ENCODE data around the gene STAG3. TPM values are rescaled to one million over a fixed set of nuclear protein-coding genes. Genes with fewer than 3 reads are reported as not detected.
"Not testable (repeated sequence)": the region's sequence is repeated elsewhere in the genome, so short reads cannot be mapped to it uniquely, and the experiment has no call there.

The STAG3 gene
- total RNA-seq, 1 donor from 2014 or later: 0.13 TPM

DNA sequence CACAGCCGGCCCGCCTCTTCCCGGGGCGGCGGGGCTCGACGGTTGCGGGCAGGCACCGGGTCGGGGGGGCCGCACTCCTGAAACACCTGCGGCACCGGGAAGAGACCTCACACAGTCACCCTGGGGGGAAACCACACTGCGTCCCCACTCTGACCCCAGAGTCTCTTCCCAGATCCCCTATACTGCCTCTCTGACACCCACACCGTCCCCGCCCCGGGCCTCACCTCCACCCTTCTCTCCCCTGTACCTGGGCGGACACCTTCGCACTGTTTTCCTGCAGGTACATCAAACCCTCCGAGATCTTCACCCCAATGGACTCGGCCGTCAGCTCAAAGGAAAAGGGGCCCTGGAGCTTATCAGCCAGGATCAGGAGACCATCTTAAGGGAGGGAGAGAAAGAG, 5.9 kb upstream of the STAG3 start:
- DNase-seq (ENCODE audit: low read depth in 2 of 2): no peak

DNA sequence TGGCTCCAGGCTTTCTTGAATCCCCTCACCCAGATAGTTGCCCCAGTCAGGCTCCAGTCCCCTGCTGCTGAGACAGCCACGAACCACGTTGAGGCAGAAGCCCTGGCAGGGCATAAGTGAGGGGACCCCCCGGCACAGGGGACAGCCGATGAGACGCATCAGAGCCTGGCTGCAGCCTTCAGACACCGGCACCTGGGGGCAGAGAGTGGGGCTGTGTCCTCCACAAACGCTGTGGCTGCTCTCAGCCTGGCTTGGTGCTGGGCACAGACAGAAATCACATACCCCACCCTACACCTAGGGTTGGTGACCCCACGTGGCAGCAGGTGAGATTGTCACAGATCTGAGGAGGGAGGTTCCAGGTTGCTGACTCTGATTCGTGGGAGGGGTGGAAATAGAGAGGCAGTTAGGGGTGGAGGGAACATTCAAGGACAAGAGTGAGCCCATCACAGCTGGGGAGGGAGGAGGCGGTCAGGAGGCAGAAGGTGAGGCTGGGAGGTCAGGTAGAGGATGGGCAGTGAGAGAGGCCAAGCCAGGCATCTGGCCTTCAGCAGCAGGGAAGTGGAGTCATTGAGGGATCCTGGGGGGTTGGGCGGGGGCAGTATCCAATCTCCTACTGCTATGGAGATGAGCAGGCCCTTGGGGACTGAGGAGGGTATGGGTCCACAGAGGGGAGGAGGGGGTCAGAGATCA, 3.8 kb upstream of the STAG3 start:
- DNase-seq (ENCODE audit: low read depth in 2 of 2): no peak

GRCh38 chr7:100174582-100174981, 3.1 kb upstream of the STAG3 start:
- DNase-seq (ENCODE audit: low read depth in 2 of 2): no peak

DNA sequence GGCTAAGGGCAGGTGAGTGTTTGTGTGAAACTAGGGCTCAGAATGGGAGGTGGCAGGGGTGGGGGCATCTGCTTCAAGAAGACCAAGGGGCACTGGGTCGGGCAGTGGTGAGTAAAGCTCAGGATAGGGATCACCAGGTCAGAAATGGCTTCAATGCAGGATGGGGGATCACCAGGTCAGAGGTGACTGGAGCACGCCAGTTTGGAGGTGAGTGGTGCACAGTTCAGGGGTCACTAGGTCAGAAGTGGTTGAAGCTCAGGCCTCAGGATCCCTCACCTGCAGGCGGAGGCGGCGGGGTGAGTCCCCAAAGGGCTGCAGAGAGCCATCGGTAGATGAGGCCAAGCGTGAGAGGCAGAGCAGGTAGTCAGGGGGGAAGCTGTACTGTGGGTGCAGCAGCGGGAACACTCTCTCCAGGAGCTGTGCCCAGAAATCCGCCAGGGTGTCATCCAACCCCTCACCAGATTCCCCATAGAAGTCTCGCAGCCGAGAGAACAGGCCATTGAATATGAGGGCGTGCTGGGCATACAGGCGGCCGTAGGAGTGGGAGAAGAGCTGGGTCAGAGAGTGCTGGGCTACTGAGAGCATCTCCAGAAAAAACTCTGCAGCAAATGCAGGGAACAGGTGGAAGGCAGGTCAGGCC, 2.3 kb upstream of the STAG3 start:
- no peak for DNase-seq (ENCODE audit: low read depth in 2 of 2)

DNA sequence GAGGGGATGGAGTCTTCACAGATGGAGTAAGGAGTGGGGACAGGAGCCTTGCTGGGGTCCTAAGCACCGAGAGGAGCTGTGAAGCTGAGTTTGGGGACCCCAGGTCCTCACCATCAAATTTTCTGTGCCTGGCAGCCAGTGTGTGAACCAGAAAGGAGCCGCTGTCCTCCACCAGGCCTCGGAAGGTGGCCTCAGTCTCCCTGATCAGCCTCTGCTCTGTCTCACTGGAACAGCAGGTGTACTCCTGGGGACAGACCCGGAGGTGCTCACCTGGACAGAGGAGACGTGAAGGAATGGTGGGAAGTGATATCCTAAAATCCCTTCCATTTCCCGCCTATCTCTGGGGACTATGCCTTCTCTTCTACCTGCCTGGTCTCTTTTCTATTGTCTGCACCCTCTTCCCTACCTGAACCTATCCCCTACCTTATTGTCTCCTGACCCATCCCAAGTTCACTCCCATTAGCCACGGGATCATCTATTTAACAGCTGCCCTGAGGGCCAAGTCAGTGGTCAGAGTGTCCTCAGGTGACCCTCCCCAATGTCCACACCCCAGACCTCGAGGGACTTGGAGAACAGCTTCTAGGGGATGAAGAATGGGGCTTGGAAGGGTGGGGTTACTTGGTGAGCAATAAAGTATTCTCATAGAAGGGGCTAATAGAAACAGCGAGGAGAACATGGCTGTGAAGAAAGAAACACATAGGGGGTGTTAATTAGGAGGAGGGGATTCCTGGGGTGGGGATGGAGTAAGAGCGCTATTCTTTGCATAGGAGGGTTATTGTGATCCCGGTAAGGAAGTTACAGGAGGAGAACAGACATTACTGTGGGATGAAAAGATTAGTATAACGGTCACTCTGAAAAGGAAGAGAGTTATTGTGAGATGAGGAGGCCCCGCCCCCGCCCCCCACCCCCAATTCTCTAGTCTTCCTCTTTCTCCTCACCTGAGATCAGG, 1.3 kb upstream of the STAG3 start:
- DNase-seq (ENCODE audit: low read depth in 2 of 2): no peak

DNA sequence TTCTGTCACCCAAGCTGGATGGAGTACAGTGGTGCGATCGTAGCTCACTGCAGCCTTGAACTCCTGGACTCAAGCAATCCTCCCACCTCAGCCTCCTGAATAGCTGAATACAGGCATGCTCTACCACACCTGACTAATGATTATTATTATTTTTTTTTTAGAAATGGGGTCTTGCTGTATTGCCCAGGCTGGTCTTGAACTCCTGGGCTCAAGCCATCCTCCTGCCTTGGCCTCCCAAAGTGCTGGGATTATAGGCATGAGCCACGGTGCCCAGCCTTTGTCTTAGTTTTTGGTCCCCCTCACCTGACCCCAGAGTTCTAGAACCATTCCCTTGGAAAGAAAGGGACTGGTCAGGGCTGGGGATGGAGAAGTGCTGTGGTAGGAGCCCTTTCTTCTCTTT, 2.4 kb downstream of the STAG3 start:
- not testable (repeated sequence) for DNase-seq (ENCODE audit: low read depth in 2 of 2)

- DNase-seq (ENCODE audit: low read depth in 2 of 2): not testable (repeated sequence)
These were observed 4.9 kb downstream of the STAG3 start for GRCh38 chr7:100182616-100183015.

DNA sequence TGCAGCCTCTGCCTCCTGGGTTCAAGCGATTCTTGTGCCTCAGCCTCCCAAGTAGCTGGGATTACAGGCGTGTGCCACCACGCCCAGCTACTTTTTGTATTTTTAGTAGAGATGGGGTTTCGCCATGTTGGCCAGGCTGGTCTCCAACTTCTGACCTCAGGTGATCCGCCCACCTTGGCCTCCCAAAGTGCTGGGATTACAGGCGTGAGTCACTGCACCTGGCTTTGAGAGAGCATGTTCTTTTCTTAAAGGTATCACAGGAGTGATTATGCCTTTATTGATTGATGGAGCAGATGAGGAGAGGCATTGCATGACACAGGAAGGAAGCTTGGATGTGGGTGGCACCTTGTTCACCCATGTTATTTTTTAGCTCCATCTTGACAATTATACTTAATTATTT, 5.4 kb downstream of the STAG3 start:
- DNase-seq (ENCODE audit: low read depth in 2 of 2): not testable (repeated sequence)

DNA sequence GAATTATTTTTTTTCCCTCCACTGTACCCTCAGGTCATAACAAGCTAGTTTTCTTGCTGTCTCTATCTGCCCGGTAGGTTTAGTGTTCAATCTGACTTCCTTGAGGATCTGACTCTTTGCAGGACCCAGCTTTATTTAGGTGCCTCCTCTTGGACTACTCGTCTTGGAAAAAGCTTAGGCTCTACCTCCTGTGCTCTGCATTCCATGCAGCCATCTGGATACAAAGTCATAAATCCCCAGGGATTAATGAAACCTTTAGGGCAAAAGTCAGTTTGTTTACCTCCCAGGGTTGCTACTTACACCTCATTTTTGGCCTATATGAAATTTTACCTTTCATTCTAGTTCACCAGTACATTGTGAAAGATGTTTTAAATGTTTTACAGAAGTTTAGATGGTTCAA, 8.0 kb downstream of the STAG3 start:
- DNase-seq (ENCODE audit: low read depth in 2 of 2): no peak

GRCh38 chr7:100189061-100189460, 11.3 kb downstream of the STAG3 start:
- DNase-seq (ENCODE audit: low read depth in 2 of 2): no peak

- peak; percentile 30 to 63 for DNase-seq (ENCODE audit: low read depth in 2 of 2)
These were observed 12.5 kb downstream of the STAG3 start for GRCh38 chr7:100190048-100190711.

DNA sequence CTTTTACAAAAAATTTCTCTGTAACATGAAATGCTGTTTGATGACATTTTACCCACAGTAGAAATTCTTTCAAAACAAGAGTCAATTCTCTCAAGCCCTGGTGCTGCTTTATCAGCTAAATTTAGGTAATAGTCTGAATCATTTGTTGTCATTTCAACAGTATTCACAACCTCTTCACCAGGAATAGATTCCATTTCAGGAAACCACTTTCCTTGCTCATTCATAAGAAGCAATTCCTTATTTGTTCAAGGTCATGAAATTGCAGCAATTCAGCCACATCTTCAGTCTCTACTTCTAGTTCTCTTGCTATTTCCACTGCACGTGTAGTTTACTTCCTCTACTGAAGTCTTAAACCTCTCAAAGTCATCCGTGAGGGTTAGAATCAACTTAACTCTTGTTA, 14.1 kb downstream of the STAG3 start:
- DNase-seq (ENCODE audit: low read depth in 2 of 2): no peak

DNA sequence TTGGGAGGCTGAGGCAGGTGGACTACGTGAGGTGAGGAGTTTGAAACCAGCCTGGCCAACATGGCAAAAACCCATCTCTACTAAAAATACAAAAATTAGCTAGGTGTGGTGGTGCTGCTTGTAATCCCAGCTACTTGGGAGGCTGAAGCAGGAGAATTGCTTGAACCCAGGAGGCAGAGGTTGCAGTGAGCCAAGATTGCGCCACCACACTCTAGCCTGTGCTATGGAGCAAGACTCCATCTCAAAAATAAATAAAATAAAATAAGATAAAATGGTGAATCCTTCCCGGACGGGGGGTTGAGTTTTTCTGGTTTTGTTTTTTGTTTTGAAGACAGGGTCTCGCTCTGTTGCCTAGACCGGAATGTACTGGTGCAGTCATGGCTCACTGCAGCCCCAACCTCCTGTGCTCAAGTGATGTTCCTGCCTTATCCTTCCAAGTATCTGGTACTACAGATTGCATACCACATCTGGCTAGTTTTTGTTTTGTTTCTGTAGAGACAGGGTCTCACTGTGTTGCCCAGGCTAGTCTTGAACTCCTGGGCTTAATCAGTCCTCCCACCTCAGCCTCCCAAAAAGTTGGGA, 14.7 kb downstream of the STAG3 start:
- not testable (repeated sequence) for DNase-seq (ENCODE audit: low read depth in 2 of 2)

GRCh38 chr7:100192969-100193368, 15.3 kb downstream of the STAG3 start:
- no peak for DNase-seq (ENCODE audit: low read depth in 2 of 2)

- no peak for DNase-seq (ENCODE audit: low read depth in 2 of 2)
These were observed 17.5 kb downstream of the STAG3 start for GRCh38 chr7:100195222-100195621.

- DNase-seq (ENCODE audit: low read depth in 2 of 2): not testable (repeated sequence)
These were observed 18.2 kb downstream of the STAG3 start for GRCh38 chr7:100195901-100196322.

DNA sequence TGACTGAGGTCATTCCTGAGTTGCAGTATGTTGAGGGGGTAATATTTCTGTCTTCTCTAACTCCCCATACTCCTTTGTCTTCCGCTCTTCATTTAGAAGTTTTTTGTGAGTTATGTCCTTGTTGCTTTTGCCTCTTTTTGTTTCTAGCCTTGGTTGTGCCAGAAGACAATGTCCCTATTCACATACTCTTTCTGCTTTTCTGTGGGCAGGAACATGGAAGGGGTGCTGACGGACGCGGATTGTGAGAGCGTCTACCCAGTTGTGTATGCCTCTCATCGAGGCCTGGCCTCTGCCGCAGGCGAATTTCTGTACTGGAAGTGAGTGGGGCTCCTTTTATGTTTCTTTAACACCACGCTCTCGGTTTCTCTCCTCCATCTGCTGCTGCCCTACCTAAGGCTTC, 20.5 kb downstream of the STAG3 start:
- DNase-seq (ENCODE audit: low read depth in 2 of 2): no peak

DNA sequence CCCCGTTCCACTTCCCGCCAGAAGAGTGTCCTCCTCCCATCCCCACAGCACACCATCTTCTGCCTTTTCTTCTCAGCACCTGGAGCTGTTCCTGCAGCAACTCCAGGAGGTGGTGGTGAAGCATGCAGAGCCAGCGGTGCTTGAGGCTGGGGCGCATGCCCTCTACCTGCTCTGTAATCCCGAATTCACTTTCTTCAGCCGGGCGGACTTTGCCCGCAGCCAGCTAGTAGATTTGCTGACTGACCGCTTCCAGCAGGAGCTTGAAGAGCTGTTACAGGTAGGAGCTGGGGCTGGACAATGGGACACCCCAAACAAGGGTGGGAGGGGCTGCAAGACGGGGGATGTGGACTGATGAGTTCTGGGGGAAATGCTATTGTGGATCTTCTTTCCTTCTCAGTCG, 23.0 kb downstream of the STAG3 start:
- DNase-seq (ENCODE audit: low read depth in 2 of 2): no peak

GRCh38 chr7:100204454-100204853, 26.7 kb downstream of the STAG3 start:
- DNase-seq (ENCODE audit: low read depth in 2 of 2): no peak

DNA sequence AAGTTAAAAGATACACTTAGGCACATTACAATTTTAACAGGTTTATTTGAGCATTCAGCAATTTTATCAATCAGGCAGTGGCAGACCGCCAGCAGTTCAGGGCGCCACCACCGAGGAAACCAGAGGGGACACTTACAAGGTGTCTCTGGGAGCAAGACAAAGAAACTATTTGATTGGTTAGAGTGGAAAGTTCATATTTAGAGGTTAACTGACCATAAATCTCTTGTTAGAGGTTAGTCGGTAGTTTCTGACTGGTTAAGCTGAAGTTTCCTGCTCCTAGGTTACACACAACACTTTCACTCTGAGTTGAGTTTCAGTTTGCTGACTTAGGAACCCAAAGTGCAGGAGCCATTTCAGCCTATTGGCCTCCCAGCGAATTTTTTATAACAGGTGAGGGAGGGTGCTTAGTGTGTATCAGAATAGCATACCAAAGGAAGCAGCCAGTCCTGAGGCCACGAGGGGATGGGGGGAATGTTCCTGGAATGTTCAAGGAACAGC, 31.2 kb downstream of the STAG3 start:
- no peak for DNase-seq (ENCODE audit: low read depth in 2 of 2)

DNA sequence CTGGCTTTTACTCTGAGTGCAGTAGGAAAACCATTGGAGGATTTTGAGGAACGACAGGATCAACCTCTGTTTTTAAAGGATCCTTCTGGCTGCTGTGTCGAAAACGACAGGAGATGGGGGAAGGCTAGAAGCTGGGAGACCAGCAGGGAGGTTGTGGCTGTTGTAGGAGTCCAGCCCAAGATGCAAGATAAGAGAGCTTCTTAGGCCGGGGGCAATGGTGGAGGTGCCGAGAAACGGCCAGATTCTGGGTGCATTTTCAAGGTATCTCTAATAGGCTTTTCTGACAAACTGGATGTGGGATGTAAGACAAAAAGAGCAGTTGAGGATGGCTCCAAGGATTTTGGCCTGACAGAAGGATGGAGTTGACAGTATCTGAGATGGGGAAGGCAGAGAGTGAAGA, 31.8 kb downstream of the STAG3 start:
- no peak for DNase-seq (ENCODE audit: low read depth in 2 of 2)

Data from dermis microvascular lymphatic vessel endothelial cell (primary cell).